ENCODE measurements around the gene SH2B3. TPM values are rescaled to one million over a fixed set of nuclear protein-coding genes. Genes with fewer than 3 reads are reported as not detected.
"Not testable (repeated sequence)": the region's sequence is repeated elsewhere in the genome, so short reads cannot be mapped to it uniquely, and the experiment has no call there.

Gene SH2B3
- total RNA-seq, 2 donors from 2014 or later, result 26.4 to 40.9 TPM

DNA sequence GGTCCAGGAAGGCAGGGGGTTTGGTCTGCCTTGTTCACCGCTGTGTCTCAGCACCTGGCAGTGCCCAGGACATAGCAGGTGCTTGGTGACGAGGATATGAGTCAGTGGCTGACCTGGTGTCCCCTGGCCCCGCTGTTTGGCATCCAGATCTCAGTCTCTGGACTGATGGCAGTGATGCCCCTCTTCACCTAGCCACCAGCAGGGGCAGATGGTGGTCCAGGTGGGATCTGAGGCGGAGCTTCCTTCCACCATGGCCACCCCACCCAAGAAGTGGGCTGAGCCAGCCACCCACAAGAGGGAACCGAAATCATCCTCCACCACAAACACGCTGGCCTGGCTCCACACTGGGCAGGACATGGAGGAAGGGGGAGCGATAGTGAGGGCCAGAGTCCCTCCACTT, 16.1 kb upstream of the SH2B3 start:
- intact Hi-C loops (cut with DNase I), result no loop called here
- no peaks in the 10 kb centered on the region for H3K27me3 ChIP-seq

DNA sequence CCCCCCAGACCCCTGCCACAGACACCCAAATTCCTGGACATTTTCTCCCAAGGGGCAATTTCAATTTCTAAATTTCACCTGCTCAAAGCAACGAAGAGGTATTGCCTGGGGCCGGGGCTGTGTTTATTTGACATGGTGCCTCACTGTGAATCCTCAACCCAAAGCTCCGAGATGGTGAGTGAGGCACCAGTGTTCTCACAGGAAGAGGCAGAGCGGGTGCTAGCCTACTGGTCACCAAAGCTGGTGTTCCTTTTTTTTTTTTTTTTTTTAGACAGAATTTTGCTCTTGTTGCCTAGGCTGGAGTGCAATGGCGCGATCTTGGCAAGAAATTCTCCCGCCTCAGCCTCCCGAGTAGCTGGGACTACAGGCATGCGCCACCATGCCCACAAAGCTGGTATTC, 14.8 kb upstream of the SH2B3 start:
- no peak overlapping the region for H3K9ac ChIP-seq (ENCODE audit: low read depth in 2 of 2, low read length in 2 of 2)
- no peak for DNase-seq
- intact Hi-C loops (cut with DNase I), result no loop called here
- H3K36me3 ChIP-seq, result no peaks in the 10 kb centered on the region
- no peaks in the 10 kb centered on the region for H3K4me1 ChIP-seq
- H3K9me3 ChIP-seq, result no peaks in the 10 kb centered on the region
- TF ChIP-seq, protein P1, sequence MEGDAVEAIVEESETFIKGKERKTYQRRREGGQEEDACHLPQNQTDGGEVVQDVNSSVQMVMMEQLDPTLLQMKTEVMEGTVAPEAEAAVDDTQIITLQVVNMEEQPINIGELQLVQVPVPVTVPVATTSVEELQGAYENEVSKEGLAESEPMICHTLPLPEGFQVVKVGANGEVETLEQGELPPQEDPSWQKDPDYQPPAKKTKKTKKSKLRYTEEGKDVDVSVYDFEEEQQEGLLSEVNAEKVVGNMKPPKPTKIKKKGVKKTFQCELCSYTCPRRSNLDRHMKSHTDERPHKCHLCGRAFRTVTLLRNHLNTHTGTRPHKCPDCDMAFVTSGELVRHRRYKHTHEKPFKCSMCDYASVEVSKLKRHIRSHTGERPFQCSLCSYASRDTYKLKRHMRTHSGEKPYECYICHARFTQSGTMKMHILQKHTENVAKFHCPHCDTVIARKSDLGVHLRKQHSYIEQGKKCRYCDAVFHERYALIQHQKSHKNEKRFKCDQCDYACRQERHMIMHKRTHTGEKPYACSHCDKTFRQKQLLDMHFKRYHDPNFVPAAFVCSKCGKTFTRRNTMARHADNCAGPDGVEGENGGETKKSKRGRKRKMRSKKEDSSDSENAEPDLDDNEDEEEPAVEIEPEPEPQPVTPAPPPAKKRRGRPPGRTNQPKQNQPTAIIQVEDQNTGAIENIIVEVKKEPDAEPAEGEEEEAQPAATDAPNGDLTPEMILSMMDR (IDR thresholded peaks at IDR 0.05), result no peak
- no peak overlapping the region for H3K4me3 ChIP-seq
- no peak overlapping the region for H3K27ac ChIP-seq
- H3K27me3 ChIP-seq, result no peaks in the 10 kb centered on the region

More for the DNA sequence above, 16.1 kb upstream of the SH2B3 start:
- TF ChIP-seq, protein P1 (IDR thresholded peaks at IDR 0.05), result no peak
- H3K9me3 ChIP-seq, result no peaks in the 10 kb centered on the region
- DNase-seq, result no peak
- no peaks in the 10 kb centered on the region for H3K36me3 ChIP-seq
- H3K27ac ChIP-seq, result no peak overlapping the region
- no peak overlapping the region for H3K9ac ChIP-seq (ENCODE audit: low read depth in 2 of 2, low read length in 2 of 2)
- no peak overlapping the region for H3K4me3 ChIP-seq
- no peaks in the 10 kb centered on the region for H3K4me1 ChIP-seq

GRCh38 chr12:111393700-111394300, 11.9 kb upstream of the SH2B3 start:
- no peaks in the 10 kb centered on the region for H3K27me3 ChIP-seq

GRCh38 chr12:111394480-111394879, 11.2 kb upstream of the SH2B3 start:
- H3K4me3 ChIP-seq, result no peak overlapping the region
- no peak overlapping the region for H3K9ac ChIP-seq (ENCODE audit: low read depth in 2 of 2, low read length in 2 of 2)
- H3K27me3 ChIP-seq, result no peaks in the 10 kb centered on the region
- intact Hi-C loops (cut with DNase I), result no loop called here
- no peaks in the 10 kb centered on the region for H3K4me1 ChIP-seq
- TF ChIP-seq, protein P1 (IDR thresholded peaks at IDR 0.05), result no peak
- no peak overlapping the region for H3K27ac ChIP-seq
- no peaks in the 10 kb centered on the region for H3K36me3 ChIP-seq
- H3K9me3 ChIP-seq, result no peaks in the 10 kb centered on the region
- DNase-seq, result no peak

More at GRCh38 chr12:111393700-111394300, 11.9 kb upstream of the SH2B3 start:
- no peak for DNase-seq
- intact Hi-C loops (cut with DNase I), result no loop called here
- Histone ChIP-seq H3K4me3 (no peak overlapping the region), H3K9ac (ENCODE audit: low read depth in 2 of 2, low read length in 2 of 2) (no peak overlapping the region), H3K9me3 (no peaks in the 10 kb centered on the region), H3K36me3 (no peaks in the 10 kb centered on the region), H3K4me1 (no peaks in the 10 kb centered on the region), H3K27ac (no peak overlapping the region)
- TF ChIP-seq, protein P1 (IDR thresholded peaks at IDR 0.05), result no peak

- H3K36me3 ChIP-seq, result no peaks in the 10 kb centered on the region
- H3K27me3 ChIP-seq, result no peaks in the 10 kb centered on the region
- TF ChIP-seq, protein P1 (IDR thresholded peaks at IDR 0.05), result no peak
- no peaks in the 10 kb centered on the region for H3K4me1 ChIP-seq
- H3K9ac ChIP-seq (ENCODE audit: low read depth in 2 of 2, low read length in 2 of 2), result no peak overlapping the region
- intact Hi-C loops (cut with DNase I), result loop anchor here (2.0 kb wide), 1 partner anchor 133 kb away; no protein-coding TSS in a partner anchor
- no peak overlapping the region for H3K27ac ChIP-seq
- no peaks in the 10 kb centered on the region for H3K9me3 ChIP-seq
- DNase-seq, result no peak
- no peak overlapping the region for H3K4me3 ChIP-seq
Observed at GRCh38 chr12:111395336-111396187, 10.2 kb upstream of the SH2B3 start.

GRCh38 chr12:111396271-111396670, 9.5 kb upstream of the SH2B3 start:
- H3K27me3 ChIP-seq; H3K4me3 ChIP-seq; H3K27ac ChIP-seq; DNase-seq; H3K36me3 ChIP-seq; H3K9me3 ChIP-seq; H3K4me1 ChIP-seq; H3K9ac ChIP-seq (ENCODE audit: low read depth in 2 of 2, low read length in 2 of 2): not testable (repeated sequence)
- intact Hi-C loops (cut with DNase I), result loop anchor here (2.0 kb wide), 1 partner anchor 133 kb away; no protein-coding TSS in a partner anchor
